ENCODE results near the gene FNDC5.
"Not testable (repeated sequence)": the region's sequence is repeated elsewhere in the genome, so short reads cannot be mapped to it uniquely, and the experiment has no call there.

Gene FNDC5

DNA sequence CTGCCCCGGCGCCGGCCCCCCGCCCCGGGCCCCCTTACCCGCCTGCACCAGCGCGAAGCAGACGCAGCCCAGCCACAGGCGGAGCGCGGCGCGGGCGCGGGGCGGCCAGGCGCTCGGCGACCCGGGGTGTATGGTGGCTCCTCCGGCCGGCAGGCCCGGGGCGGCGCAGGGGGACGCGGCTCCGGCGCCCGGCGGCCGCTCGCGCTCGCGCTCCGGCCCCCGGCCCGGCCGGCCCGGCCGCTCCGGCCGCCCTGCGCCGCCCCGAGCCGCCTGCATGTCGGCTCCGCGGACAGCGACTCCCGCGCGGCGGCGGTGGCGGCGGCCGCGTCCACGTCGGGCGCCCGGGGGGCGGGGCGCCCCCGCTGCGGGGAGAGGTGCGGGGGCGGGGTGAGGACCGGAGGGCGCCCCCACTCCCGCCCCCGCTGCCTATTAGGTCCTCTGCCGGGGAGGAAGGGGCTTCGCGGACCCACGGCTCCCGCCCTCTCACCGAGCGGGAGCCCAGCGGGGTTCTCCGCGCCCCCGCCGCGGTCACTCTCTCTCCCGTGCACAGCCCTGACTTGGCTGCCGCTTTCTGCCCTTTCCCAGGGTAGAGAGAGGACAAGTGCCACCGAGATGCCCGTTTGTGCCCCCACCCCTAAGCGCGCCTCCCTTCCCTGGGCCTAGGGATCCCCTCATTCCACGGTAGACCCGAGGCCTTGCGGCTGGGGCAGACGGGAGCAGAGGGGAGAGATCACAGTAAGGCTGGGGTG lies at the start of gene FNDC5:
Gene FNDC5, minus strand, starts transcription at position 298 of the 749 bp plus-strand sequence.
- DNase-seq, result no peak

DNA sequence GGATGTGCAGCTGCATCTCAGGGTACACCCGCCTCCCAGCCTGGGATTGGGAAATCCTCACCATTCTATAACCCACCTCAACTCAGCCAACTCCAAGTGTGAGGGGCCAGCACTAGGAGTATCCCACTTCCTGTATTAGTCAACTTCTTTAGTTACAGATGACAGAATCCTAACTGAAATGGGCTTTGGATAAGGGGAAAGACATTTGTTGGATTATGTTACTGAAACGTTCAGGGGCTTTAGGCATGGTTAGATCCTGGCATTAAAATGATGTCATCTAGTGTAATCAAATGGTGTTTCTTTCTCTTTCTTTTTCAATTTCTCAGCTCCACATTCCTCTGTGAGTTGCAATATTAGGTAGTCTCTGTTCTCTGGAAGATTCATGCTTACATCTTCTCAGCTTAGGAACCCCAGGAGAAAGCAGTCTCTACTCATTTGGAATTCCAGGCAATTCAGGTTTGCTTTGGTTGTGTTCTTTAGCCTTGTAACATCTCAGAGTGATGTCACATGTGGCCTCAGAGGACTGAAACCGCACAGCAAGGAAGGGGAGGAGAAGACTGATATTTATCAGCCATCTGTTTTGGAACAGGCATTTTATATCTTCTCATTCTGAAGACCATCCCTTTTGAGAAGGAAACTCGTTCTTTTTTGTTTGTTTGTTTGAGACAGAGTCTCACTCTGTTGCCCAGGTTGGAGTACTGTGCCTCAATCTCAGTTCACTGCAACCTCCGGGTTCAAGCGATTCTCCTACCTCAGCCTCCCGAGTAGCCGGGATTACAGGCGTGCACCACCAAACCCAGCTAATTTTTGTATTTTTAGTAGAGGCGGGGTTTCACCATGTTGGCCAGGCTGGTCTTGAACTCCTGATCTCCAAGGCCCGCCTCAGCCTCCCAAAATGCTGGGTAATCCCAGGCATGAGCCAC lies 49.4 kb upstream of the FNDC5 start:
- no peak for DNase-seq

- no peak for DNase-seq
Measured at GRCh38 chr1:32918179-32918578, 47.5 kb upstream of the FNDC5 start.

- DNase-seq, result no peak
Measured at GRCh38 chr1:32917521-32917920, 46.8 kb upstream of the FNDC5 start.

DNA sequence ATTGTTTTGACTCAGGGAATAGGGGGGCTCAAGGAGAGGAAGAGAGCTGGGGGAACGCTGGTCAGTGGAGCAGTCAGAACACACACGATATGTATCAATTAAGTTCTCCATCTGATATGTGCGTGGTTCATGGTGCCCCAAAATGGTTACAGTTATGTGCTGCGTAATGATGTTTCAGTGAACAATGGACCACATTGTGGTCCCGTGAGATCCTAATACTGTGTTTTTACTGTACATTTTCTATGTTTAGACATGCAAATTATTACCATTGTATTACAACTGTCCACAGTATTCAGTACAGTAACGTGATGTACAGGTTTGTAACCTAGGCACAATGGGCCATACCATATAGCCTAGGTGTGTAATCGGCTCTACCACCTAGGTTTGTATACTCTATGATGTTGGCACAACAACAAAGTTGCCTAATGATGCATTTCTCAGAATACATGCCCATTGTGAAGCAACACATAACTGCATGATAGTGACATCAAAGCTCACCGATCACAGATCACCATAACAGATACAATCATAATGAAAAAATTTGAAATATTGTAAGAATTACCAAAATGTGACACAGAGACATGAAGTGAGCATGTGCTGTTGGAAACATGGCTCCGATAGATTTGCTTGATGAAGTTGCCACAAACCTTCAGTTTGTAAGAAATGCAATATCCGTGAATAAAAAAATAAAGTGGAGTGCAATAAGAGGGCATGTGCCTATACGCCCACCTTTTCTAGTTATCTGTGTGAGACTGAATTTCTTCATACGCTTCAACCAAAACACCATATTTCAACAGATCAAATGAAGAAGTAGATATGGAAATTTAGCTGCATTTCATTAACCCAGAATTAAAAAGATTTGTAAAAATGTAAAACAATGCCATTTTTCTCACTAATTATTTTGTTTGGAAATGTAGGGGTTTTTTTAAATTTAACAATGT lies 45.3 kb upstream of the FNDC5 start:
- no peak for DNase-seq

DNA sequence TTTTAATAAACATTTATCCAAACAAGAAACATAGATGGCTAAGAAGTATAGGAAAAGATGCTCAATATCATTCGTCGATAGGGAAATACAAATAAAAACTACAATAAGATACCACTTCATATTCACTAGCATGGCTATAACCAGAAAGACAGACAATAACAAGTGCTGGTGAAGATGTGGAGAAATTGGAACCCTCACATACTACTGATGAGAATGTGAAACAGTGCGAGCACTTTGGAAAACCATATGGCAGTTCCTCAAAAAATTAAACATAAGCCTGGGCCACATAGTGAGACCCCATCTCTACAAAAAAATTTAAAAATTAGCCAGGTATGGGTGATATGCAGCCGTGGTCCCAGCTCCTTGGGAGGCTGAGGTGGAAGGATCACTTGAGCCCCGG lies 39.6 kb upstream of the FNDC5 start:
- no peak for DNase-seq

- peak in 1 of 2 experiments; percentile 17 for DNase-seq
Measured at GRCh38 chr1:32907435-32907834, 36.7 kb upstream of the FNDC5 start.

GRCh38 chr1:32906654-32907053 lies 35.9 kb upstream of the FNDC5 start:
- DNase-seq, result no peak

DNA sequence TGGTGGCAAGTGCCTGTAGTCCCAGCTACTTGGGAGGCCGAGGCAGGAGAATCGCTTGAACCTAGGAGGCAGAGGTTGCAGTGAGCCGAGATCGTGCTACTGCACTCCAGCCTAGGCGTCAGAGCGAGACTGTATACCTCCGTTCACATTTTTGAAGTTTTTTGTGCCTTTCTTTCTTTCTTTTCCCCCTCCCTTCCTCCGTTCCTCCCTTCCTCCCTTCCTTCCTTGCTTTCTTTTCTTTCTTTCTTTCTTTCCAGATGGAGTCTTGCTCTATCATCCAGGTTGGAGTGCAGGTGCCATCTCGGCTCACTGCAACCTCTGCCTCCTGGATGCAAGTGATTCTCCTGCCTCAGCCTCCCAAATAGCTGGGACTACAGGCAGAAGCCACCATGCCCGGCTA lies 34.9 kb upstream of the FNDC5 start:
- not testable (repeated sequence) for DNase-seq

- no peak for DNase-seq
Measured at GRCh38 chr1:32904797-32905196, 34.1 kb upstream of the FNDC5 start.

GRCh38 chr1:32903991-32904785 lies 33.5 kb upstream of the FNDC5 start:
- DNase-seq, result no peak

GRCh38 chr1:32902535-32902920 lies 31.8 kb upstream of the FNDC5 start:
- DNase-seq, result no peak

DNA sequence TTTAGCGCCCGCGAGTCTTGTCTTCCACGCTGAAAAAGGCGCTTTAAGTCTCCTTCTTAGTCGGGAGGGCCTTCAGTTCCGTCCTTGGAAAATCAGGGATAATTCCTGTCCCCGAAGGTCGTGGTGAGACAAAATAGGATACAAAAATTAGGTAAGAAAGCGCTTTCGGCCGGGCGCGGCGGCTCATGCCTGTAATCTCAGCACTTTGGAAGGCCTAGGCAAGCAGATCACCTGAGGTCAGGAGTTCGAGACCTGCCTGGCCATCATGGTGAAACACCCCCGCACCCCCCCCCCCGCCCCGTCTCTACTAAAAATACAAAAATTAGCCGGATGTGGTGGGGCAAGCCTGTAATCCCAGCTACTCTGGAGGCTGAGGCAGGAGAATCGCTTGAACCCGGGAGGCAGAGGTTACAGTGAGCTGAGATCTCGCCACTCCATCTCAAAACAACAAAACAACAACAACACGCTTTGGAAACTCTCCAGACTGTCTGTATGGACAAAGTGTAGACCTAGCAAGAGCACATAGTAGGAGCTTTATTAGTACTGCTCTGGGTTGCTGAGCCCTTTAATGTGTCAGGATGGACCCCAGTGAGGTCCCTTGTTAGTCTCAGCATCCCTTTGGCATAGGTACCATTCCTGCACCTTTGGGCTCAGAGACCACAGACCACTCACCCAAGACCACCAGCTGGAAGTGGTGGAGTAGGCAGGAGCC lies 31.3 kb upstream of the FNDC5 start:
- DNase-seq, result no peak

GRCh38 chr1:32900956-32901822 lies 30.5 kb upstream of the FNDC5 start, which contains the start of gene TMEM54:
TSS of gene TMEM54 (minus strand) at chr1:32901389. CDS start at chr1:32901238, 151 bp downstream.
- DNase-seq, result no peak

DNA sequence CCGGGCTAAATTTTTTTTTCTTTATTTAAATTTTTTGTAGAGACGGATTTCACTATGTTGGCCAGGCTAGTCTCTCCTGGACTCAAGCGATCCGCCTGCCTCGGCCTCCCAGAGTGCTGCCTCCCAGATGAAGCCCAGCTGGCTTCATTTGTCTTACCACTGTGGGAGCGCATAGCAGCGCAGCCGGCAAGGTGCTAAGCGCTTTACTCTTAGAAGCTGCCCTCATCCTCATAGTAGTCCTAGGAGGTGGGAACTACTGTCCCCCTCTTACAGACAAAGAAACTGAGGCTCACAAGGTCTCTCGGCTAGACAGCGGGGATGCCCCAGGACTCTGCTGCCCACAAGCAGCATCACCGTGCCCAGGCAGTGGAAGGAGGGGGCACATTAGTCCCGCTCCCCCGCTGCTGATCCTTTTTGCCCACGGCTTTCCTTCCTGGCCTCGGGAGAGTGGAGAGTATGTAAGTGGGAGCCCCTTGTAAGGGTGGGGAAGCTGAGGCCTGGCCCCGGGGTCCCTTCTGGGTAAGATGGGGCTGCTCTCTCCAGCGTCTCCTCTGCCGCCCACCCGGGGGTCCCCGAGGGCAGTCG lies 29.8 kb upstream of the FNDC5 start:
- DNase-seq, result no peak

DNA sequence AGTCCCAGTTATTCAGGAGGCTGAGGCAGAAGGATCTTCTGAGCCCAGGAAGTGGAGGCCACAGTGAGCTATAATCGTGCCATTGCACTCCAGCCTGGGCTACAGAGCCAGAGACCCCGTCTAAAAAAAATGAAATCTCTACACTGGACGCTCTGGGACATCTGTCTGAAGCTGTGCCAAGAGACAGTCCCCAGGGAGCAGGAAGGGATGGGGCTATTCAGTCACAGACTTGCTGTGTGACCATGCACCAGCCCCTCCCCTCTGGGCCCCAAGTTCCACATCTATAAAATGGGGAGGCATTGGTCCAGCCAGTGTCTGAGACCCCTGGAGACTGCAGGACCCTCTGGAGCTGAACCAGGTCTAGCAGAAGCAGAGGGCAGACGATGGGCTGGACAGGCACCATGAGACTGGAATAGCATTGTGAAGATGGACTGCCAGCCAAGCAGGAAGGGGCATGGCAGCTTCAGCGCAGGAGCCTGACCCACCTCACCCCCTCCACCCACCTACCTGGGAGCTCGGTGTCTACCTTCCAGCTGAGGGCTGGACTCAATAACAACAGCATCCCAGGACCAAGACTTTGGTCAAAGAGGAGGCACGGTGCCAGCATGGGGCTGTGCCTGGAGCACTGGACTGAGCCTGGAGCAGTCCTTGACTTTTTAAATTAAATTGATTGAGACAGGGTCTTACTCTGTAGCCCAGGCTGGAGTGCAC lies 29.0 kb upstream of the FNDC5 start:
- DNase-seq, result no peak

GRCh38 chr1:32898958-32899357 lies 28.2 kb upstream of the FNDC5 start:
- no peak for DNase-seq

- no peak for DNase-seq
Measured at GRCh38 chr1:32898056-32898455, 27.3 kb upstream of the FNDC5 start.
